ENCODE measurements around the gene ADCY2. TPM values are rescaled to one million over a fixed set of nuclear protein-coding genes. Genes with fewer than 3 reads are reported as not detected.

Gene ADCY2
- total RNA-seq, 3 donors from 2014 or later = 1.7 to 14.8 (median 2.2) TPM

DNA sequence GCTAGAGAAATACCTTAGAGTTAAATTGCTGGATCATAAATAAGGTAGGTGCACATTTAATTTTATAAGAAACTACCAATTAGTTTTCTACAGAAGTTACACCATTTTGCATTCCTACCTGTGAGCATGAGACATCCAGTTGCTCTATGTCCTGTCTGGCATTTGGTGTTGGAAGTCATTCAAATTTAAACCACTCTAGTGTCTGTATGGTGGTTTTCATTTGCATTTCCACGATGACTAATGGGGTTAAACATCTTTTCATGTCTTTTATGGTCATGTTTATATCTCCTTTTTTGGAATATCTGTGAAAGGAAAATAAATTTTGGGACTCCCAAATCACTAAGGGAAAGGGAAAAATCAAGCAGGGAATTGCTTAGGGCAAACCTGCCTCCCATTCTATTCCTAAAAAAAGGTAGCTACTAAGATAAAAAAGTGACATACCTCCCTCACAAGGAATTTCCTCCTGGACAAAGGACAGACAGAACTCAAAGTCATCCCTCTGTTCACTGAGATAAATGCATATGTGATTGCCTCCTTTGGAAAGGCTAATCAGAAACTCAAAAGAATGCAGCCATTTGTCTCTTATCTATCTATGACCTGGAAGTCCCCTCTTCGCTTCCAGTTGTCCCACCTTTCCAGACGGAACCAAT, 31.6 kb upstream of the ADCY2 start:
- no peak for ATAC-seq
- no peak overlapping the region for H3K4me3 ChIP-seq

DNA sequence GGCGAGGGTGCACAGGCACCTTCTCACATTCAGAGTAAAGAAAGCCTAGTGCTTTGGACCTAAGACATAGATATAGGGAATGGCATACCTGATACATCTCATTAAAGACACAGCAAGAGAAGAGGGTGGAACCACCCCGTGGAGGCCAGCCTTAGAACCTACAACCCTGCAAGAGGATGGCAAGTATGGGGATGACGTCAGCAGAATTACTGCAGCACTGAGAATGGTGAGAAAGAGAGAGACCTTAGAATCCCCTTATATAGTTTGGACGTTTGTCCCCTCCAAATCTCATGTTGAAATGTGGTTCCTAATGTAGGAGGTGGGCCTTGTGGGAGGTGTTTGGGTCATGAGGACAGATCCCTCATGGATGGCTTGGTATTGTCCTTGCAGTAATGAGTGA, 28.2 kb upstream of the ADCY2 start:
- Histone ChIP-seq H3K36me3 (ENCODE audit: low read depth) (no peaks in the 10 kb centered on the region), H3K4me3 (no peak overlapping the region), H3K4me1 (ENCODE audit: low read depth) (no peaks in the 10 kb centered on the region), H3K9me3 (no peaks in the 10 kb centered on the region)
- no peak for DNase-seq
- no peak for ATAC-seq
- TF ChIP-seq, protein P1, sequence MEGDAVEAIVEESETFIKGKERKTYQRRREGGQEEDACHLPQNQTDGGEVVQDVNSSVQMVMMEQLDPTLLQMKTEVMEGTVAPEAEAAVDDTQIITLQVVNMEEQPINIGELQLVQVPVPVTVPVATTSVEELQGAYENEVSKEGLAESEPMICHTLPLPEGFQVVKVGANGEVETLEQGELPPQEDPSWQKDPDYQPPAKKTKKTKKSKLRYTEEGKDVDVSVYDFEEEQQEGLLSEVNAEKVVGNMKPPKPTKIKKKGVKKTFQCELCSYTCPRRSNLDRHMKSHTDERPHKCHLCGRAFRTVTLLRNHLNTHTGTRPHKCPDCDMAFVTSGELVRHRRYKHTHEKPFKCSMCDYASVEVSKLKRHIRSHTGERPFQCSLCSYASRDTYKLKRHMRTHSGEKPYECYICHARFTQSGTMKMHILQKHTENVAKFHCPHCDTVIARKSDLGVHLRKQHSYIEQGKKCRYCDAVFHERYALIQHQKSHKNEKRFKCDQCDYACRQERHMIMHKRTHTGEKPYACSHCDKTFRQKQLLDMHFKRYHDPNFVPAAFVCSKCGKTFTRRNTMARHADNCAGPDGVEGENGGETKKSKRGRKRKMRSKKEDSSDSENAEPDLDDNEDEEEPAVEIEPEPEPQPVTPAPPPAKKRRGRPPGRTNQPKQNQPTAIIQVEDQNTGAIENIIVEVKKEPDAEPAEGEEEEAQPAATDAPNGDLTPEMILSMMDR (IDR thresholded peaks at IDR 0.05) = no peak
- intact Hi-C loops (cut with DNase I, micrococcal nuclease) = no loop called here

More for the DNA sequence above, 31.6 kb upstream of the ADCY2 start:
- DNase-seq = no peak
- no peaks in the 10 kb centered on the region for H3K36me3 ChIP-seq (ENCODE audit: low read depth)
- H3K4me1 ChIP-seq (ENCODE audit: low read depth) = no peaks in the 10 kb centered on the region
- no peaks in the 10 kb centered on the region for H3K9me3 ChIP-seq
- TF ChIP-seq, protein P1 (IDR thresholded peaks at IDR 0.05) = no peak
- intact Hi-C loops (cut with DNase I, micrococcal nuclease) = no loop called here

DNA sequence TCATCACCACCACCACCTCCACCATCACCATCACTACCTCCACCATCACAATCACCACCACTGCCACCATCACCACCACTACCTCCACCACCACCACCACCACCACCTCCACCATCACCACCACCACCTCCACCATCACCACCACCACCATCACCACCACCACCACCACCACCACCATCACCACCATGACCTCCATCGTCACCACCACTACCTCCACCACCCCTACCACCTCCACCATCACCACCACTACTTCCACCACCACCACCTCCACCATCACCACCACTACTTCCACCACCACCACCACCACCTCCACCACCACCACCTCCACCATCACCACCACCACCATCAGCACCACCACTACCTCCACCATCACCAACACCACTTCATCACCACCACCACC, 23.5 kb upstream of the ADCY2 start:
- Histone ChIP-seq H3K9me3 (no peaks in the 10 kb centered on the region), H3K36me3 (ENCODE audit: low read depth) (no peaks in the 10 kb centered on the region), H3K4me3 (no peak overlapping the region), H3K4me1 (ENCODE audit: low read depth) (no peaks in the 10 kb centered on the region)
- DNase-seq (no peak), ATAC-seq (no peak)
- TF ChIP-seq, protein P1 (IDR thresholded peaks at IDR 0.05) = no peak
- intact Hi-C loops (cut with DNase I, micrococcal nuclease) = no loop called here

DNA sequence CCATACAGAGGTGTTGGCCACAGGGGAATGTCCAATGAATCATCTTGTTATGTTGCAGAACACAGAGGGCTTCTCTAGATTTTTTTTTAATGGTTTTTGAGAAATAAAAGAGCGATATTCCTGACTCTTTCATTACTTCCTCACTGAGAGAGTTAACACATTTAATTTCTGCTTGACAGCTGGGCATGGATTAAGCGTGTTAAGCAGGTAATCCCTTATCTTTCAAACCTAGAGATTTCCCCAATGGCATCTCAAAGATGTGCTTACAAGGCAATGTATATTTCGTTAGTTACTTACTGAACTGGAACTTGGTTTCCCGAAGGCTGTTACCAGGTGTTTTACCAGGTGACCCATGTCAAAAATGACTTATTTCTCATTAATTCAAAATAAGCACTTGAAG, 21.8 kb upstream of the ADCY2 start:
- ATAC-seq (no peak), DNase-seq (no peak)
- intact Hi-C loops (cut with DNase I, micrococcal nuclease) = no loop called here
- H3K4me3 ChIP-seq = no peak overlapping the region
- H3K36me3 ChIP-seq (ENCODE audit: low read depth) = no peaks in the 10 kb centered on the region
- H3K9me3 ChIP-seq = no peaks in the 10 kb centered on the region
- no peaks in the 10 kb centered on the region for H3K4me1 ChIP-seq (ENCODE audit: low read depth)
- TF ChIP-seq, protein P1 (IDR thresholded peaks at IDR 0.05) = no peak

DNA sequence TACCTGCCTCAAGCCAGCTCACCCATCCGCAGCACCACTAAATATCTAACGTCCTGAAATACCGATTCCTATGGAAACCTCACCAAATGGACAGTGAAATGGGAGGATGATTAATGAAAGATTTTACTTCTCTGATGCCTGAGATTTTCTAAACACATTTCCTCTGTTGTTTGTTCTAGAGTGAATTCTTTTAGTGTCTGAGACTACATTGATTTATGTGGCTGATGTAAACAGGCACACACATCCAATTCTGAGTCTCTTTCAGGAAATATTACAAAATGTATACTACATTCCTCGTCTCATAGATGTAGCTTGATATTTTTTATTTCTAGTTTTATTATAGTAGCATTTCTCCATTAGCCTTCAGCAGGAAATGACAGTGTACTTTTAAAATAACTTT, 20.5 kb upstream of the ADCY2 start:
- no peaks in the 10 kb centered on the region for H3K4me1 ChIP-seq (ENCODE audit: low read depth)
- TF ChIP-seq, protein P1 (IDR thresholded peaks at IDR 0.05) = no peak
- no peak overlapping the region for H3K4me3 ChIP-seq
- DNase-seq = no peak
- H3K9me3 ChIP-seq = no peaks in the 10 kb centered on the region
- intact Hi-C loops (cut with DNase I, micrococcal nuclease) = no loop called here
- no peak for ATAC-seq
- no peaks in the 10 kb centered on the region for H3K36me3 ChIP-seq (ENCODE audit: low read depth)

DNA sequence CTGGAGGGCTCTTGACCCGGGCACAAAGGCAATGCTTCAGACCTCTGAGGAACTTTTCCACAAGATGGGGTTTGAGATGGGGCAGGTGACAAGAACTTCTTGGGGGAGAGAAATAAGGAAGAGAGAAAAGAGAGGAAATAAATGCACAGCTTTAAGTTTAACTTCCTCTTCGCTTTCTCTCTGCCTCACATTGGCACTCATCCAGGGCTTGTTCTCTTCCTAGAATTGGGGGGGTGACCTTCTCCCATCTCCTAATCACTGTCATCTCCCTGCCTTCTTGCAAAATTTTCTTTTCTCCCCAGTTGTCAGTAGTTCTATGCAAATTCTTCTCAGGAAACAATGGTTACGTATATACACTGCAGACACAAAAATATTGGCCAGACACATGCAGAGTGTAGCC, 19.1 kb upstream of the ADCY2 start:
- no peaks in the 10 kb centered on the region for H3K36me3 ChIP-seq (ENCODE audit: low read depth)
- intact Hi-C loops (cut with DNase I, micrococcal nuclease) = no loop called here

More for the DNA sequence above, 19.1 kb upstream of the ADCY2 start:
- H3K4me1 ChIP-seq (ENCODE audit: low read depth) = no peaks in the 10 kb centered on the region
- H3K9me3 ChIP-seq = no peaks in the 10 kb centered on the region
- DNase-seq (no peak), ATAC-seq (no peak)
- TF ChIP-seq, protein P1 (IDR thresholded peaks at IDR 0.05) = no peak
- no peak overlapping the region for H3K4me3 ChIP-seq

Data from mucosa of descending colon (tissue), 3 donors.